ENCODE measurements around the gene BRIP1. TPM values are rescaled to one million over a fixed set of nuclear protein-coding genes. Genes with fewer than 3 reads are reported as not detected.

BRIP1 gene
- total RNA-seq, 1 donor from 2014 or later, result 4.3 TPM

- Mint-ChIP-seq H3K27ac (ENCODE audit: unreplicated experiment) (no peak overlapping the region), H3K9me3 (ENCODE audit: low read depth) (peaks cover 11% of the 10 kb centered on the region), H3K4me3 (ENCODE audit: unreplicated experiment) (no peak overlapping the region), H3K4me1 (ENCODE audit: low read depth) (no peaks in the 10 kb centered on the region), H3K36me3 (ENCODE audit: low read depth) (peaks cover 2% of the 10 kb centered on the region), H3K27me3 (ENCODE audit: low read depth) (no peaks in the 10 kb centered on the region)
- TF ChIP-seq CTCF (IDR thresholded peaks at IDR 0.05), result no peak
- DNase-seq (ENCODE audit: low spot score), result no peak
Observed at GRCh38 chr17:61755078-61755477, 108.2 kb downstream of the BRIP1 start.

- TF ChIP-seq CTCF (IDR thresholded peaks at IDR 0.05), result no peak
- H3K4me3 Mint-ChIP-seq (ENCODE audit: unreplicated experiment), result no peak overlapping the region
- peaks cover 6% of the 10 kb centered on the region for H3K9me3 Mint-ChIP-seq (ENCODE audit: low read depth)
- no peak overlapping the region for H3K27ac Mint-ChIP-seq (ENCODE audit: unreplicated experiment)
- no peaks in the 10 kb centered on the region for H3K27me3 Mint-ChIP-seq (ENCODE audit: low read depth)
- no peaks in the 10 kb centered on the region for H3K4me1 Mint-ChIP-seq (ENCODE audit: low read depth)
- no peak for DNase-seq (ENCODE audit: low spot score)
- H3K36me3 Mint-ChIP-seq (ENCODE audit: low read depth), result peaks cover 1% of the 10 kb centered on the region
Observed at GRCh38 chr17:61754124-61754523, 109.2 kb downstream of the BRIP1 start.

- Mint-ChIP-seq H3K4me1 (ENCODE audit: low read depth) (no peaks in the 10 kb centered on the region), H3K9me3 (ENCODE audit: low read depth) (peaks cover 4% of the 10 kb centered on the region), H3K4me3 (ENCODE audit: unreplicated experiment) (no peak overlapping the region), H3K27ac (ENCODE audit: unreplicated experiment) (no peak overlapping the region), H3K36me3 (ENCODE audit: low read depth) (no peaks in the 10 kb centered on the region), H3K27me3 (ENCODE audit: low read depth) (no peaks in the 10 kb centered on the region)
- no peak for TF ChIP-seq CTCF (IDR thresholded peaks at IDR 0.05)
- no peak for DNase-seq (ENCODE audit: low spot score)
Observed at GRCh38 chr17:61753696-61754095, 109.6 kb downstream of the BRIP1 start.

- H3K36me3 Mint-ChIP-seq (ENCODE audit: low read depth), result peaks cover 2% of the 10 kb centered on the region
- no peak for TF ChIP-seq CTCF (IDR thresholded peaks at IDR 0.05)
- H3K27me3 Mint-ChIP-seq (ENCODE audit: low read depth), result no peaks in the 10 kb centered on the region
- peaks cover 12% of the 10 kb centered on the region for H3K9me3 Mint-ChIP-seq (ENCODE audit: low read depth)
- no peak overlapping the region for H3K4me3 Mint-ChIP-seq (ENCODE audit: unreplicated experiment)
- no peaks in the 10 kb centered on the region for H3K4me1 Mint-ChIP-seq (ENCODE audit: low read depth)
- no peak overlapping the region for H3K27ac Mint-ChIP-seq (ENCODE audit: unreplicated experiment)
- no peak for DNase-seq (ENCODE audit: low spot score)
Observed at GRCh38 chr17:61750656-61751055, 112.7 kb downstream of the BRIP1 start.

GRCh38 chr17:61749823-61750404, 113.4 kb downstream of the BRIP1 start:
- no peaks in the 10 kb centered on the region for H3K27me3 Mint-ChIP-seq (ENCODE audit: low read depth)
- peaks cover 12% of the 10 kb centered on the region for H3K9me3 Mint-ChIP-seq (ENCODE audit: low read depth)
- H3K4me3 Mint-ChIP-seq (ENCODE audit: unreplicated experiment), result no peak overlapping the region
- H3K4me1 Mint-ChIP-seq (ENCODE audit: low read depth), result no peaks in the 10 kb centered on the region
- no peak for DNase-seq (ENCODE audit: low spot score)
- no peak overlapping the region for H3K27ac Mint-ChIP-seq (ENCODE audit: unreplicated experiment)
- no peak for TF ChIP-seq CTCF (IDR thresholded peaks at IDR 0.05)
- H3K36me3 Mint-ChIP-seq (ENCODE audit: low read depth), result peaks cover 2% of the 10 kb centered on the region
